ENCODE data around the gene IMPDH2. TPM values are rescaled to one million over a fixed set of nuclear protein-coding genes. Genes with fewer than 3 reads are reported as not detected.

IMPDH2 gene
- total RNA-seq, 1 experiment from 2014 or later, result 599 TPM

DNA sequence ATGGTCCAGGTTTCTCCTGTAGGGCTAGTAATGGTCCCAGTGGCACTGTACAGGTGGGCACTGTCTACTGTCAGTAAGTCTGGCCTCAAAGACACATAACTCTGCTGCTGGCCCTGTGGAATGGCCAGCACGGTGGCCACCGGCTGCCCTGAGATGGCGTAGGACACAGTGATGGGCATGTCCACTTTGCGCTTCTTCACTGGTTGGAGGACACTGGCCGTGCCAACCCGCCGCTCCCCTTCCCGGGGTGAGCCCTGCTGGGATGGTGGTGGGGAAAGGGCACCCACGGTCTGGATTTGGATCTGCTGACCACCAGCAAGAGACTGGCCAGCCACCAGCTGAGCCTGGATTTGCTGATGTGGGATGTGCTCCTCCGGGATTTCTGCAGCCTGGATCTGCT, 28.1 kb upstream of the IMPDH2 start (continued):
- TF ChIP-seq, protein P1, sequence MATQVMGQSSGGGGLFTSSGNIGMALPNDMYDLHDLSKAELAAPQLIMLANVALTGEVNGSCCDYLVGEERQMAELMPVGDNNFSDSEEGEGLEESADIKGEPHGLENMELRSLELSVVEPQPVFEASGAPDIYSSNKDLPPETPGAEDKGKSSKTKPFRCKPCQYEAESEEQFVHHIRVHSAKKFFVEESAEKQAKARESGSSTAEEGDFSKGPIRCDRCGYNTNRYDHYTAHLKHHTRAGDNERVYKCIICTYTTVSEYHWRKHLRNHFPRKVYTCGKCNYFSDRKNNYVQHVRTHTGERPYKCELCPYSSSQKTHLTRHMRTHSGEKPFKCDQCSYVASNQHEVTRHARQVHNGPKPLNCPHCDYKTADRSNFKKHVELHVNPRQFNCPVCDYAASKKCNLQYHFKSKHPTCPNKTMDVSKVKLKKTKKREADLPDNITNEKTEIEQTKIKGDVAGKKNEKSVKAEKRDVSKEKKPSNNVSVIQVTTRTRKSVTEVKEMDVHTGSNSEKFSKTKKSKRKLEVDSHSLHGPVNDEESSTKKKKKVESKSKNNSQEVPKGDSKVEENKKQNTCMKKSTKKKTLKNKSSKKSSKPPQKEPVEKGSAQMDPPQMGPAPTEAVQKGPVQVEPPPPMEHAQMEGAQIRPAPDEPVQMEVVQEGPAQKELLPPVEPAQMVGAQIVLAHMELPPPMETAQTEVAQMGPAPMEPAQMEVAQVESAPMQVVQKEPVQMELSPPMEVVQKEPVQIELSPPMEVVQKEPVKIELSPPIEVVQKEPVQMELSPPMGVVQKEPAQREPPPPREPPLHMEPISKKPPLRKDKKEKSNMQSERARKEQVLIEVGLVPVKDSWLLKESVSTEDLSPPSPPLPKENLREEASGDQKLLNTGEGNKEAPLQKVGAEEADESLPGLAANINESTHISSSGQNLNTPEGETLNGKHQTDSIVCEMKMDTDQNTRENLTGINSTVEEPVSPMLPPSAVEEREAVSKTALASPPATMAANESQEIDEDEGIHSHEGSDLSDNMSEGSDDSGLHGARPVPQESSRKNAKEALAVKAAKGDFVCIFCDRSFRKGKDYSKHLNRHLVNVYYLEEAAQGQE (IDR thresholded peaks at IDR 0.05; ENCODE audit: low read depth), result no peak
- TF ChIP-seq EZH2phosphoT487 (IDR thresholded peaks at IDR 0.05; ENCODE audit: borderline replicate concordance) (no peak), EZH2 (IDR thresholded peaks at IDR 0.05) (no peak), JUND (IDR thresholded peaks at IDR 0.05) (no peak)

- no peaks in the 10 kb centered on the region for H4K20me1 ChIP-seq (ENCODE audit: insufficient read depth)
- H3K27me3 ChIP-seq (ENCODE audit: insufficient read depth, low read length), result no peaks in the 10 kb centered on the region
- DNase-seq (ENCODE audit: low read depth, low spot score), result no peak
- no peaks in the 10 kb centered on the region for H3K9me2 ChIP-seq (ENCODE audit: insufficient read depth)
- H2AFZ ChIP-seq (ENCODE audit: low read depth, low read length, poor library complexity, severe bottlenecking), result no peak overlapping the region
- H3K27ac ChIP-seq (ENCODE audit: low read depth, low read length), result no peak overlapping the region
- TF ChIP-seq ZNF274 (IDR thresholded peaks at IDR 0.05; ENCODE audit: low read depth, low read length) (no peak), EZH2phosphoT487 (IDR thresholded peaks at IDR 0.05; ENCODE audit: borderline replicate concordance) (no peak), EZH2 (IDR thresholded peaks at IDR 0.05) (no peak), SRF (IDR thresholded peaks at IDR 0.05; ENCODE audit: low read depth) (no peak)
- TF ChIP-seq, protein P1 (IDR thresholded peaks at IDR 0.05; ENCODE audit: low read depth), result no peak
- POLR2A ChIA-PET, result no interaction called here
- no peak overlapping the region for H3K4me2 ChIP-seq (ENCODE audit: low read length)
- ATAC-seq, result no peak
- H3K36me3 ChIP-seq (ENCODE audit: control insufficient read depth in 1 of 2, insufficient read depth in 2 of 2, low read length in 2 of 2), result peaks cover 33 to 39% of the 10 kb centered on the region in 2 experiments; a peak in 3 of 4 replicates
- no peaks in the 10 kb centered on the region for H3K9me3 ChIP-seq (ENCODE audit: control insufficient read depth in 1 of 2, insufficient read depth in 1 of 2, low read depth in 1 of 2, low read length in 2 of 2)
- peaks cover 48% of the 10 kb centered on the region for H3K79me2 ChIP-seq (ENCODE audit: insufficient read depth, low read length)
- RAD21 ChIA-PET (ENCODE audit: low non-redundant PET in 1 of 2, low total read pairs in 2 of 2, uncharacterized antibody in 2 of 2, unreplicated experiment in 2 of 2), result no interaction called here
- CTCF ChIA-PET, result no interaction called here
- no TSS peak for BruUV-seq (replicated peaks)
- no peak overlapping the region for H3K4me3 ChIP-seq (replicated peaks in 1 of 2; ENCODE audit: low read depth in 1 of 2, low read length in 2 of 2)
- H3K9ac ChIP-seq (ENCODE audit: low read length), result no peak overlapping the region
- intact Hi-C loops (cut with micrococcal nuclease), result no loop called here
- H3K4me1 ChIP-seq (ENCODE audit: control insufficient read depth in 1 of 2, insufficient read depth in 2 of 2, low read length in 2 of 2), result no peaks in the 10 kb centered on the region
Observed at GRCh38 chr3:49054344-49054862, 25.2 kb upstream of the IMPDH2 start.

Measured in HCT116 (cell line).